Cardiac fibroblast (primary cell): ENCODE data around the gene ZMIZ2.
"Not testable (repeated sequence)": the region's sequence is repeated elsewhere in the genome, so short reads cannot be mapped to it uniquely, and the experiment has no call there.

Source experiments
- DNase-seq, 2 donors: peaks; one replicate each; pipeline versions ENCODE4 v3.0.0 to v3.0.0-alpha.2; 2010; ENCODE audit warnings: low read depth in 2 of 2
- H3K4me3 ChIP-seq, 2 donors: replicated peaks in 1 of 2; 1 replicate in 1 of 2; 2 replicates in 1 of 2; pipeline ENCODE4 v1.5.1; 2011; ENCODE audit warnings: low read depth in 2 of 2, low read length in 2 of 2, mild to moderate bottlenecking in 2 of 2, moderate library complexity in 1 of 2
- TF ChIP-seq, protein P1 (sequence below): IDR thresholded peaks from one replicate; pipeline ENCODE4 v1.5.1; 2011; ENCODE audit warnings: low read depth, mild to moderate bottlenecking, low read length, inconsistent platforms

ZMIZ2 gene, protein sequence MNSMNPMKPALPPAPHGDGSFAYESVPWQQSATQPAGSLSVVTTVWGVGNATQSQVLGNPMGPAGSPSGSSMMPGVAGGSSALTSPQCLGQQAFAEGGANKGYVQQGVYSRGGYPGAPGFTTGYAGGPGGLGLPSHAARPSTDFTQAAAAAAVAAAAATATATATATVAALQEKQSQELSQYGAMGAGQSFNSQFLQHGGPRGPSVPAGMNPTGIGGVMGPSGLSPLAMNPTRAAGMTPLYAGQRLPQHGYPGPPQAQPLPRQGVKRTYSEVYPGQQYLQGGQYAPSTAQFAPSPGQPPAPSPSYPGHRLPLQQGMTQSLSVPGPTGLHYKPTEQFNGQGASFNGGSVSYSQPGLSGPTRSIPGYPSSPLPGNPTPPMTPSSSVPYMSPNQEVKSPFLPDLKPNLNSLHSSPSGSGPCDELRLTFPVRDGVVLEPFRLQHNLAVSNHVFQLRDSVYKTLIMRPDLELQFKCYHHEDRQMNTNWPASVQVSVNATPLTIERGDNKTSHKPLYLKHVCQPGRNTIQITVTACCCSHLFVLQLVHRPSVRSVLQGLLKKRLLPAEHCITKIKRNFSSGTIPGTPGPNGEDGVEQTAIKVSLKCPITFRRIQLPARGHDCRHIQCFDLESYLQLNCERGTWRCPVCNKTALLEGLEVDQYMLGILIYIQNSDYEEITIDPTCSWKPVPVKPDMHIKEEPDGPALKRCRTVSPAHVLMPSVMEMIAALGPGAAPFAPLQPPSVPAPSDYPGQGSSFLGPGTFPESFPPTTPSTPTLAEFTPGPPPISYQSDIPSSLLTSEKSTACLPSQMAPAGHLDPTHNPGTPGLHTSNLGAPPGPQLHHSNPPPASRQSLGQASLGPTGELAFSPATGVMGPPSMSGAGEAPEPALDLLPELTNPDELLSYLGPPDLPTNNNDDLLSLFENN

DNA sequence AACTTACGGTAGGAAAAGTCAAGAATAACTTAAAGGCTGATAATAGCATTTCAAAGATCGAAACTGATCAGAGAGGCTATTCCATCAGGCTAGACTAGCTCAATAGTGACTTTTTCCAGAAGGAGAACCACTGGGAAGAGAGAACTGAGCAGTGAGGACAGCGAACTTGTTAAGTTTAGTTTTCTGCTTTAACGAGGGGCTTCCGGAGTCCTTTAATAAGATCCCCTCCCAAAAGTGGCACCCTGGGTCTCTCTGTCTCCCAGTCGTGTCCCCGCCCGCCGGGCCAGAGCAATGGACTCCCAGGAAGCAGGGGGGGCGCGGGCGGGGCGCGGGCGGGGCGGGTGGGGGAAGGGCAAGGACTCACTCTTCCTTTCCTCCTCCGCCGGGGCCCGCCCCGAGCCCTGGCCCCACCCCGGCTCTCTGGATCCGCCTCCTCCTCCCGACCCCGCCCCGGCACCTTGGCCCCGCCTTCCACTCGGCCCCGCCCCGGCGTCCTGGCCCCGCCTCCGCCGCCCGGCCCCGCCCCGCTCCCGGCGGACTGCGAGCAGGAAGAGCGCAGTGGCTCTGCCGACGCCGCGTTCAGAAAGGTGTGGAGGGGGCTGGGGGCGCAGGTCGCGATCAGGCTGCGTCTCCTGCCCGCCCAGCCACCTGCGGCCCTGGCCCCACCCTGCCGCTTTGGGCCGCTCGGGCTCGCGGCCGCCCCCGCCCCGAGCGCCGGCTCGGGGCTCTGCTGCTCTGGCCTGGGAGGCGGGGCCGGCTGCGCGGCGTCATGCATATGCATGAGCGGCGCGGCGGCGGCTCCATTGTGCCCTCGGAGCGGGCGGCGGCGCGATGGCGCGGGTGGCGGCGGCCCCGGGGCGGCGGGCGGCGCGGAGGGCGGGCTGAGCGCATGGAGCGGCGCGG, at the start of gene ZMIZ2:
Gene ZMIZ2 (plus strand): TSS at position 803 of the 903 bp plus-strand sequence. CDS start 7,403 bp downstream, outside the sequence.
- TF ChIP-seq, protein P1, sequence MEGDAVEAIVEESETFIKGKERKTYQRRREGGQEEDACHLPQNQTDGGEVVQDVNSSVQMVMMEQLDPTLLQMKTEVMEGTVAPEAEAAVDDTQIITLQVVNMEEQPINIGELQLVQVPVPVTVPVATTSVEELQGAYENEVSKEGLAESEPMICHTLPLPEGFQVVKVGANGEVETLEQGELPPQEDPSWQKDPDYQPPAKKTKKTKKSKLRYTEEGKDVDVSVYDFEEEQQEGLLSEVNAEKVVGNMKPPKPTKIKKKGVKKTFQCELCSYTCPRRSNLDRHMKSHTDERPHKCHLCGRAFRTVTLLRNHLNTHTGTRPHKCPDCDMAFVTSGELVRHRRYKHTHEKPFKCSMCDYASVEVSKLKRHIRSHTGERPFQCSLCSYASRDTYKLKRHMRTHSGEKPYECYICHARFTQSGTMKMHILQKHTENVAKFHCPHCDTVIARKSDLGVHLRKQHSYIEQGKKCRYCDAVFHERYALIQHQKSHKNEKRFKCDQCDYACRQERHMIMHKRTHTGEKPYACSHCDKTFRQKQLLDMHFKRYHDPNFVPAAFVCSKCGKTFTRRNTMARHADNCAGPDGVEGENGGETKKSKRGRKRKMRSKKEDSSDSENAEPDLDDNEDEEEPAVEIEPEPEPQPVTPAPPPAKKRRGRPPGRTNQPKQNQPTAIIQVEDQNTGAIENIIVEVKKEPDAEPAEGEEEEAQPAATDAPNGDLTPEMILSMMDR: no peak
- DNase-seq: peak; percentile 89 to 93
- H3K4me3 ChIP-seq: peak within 1 kb of the TSS; percentile 86 to 89

GRCh38 chr7:44699598-44699997, 49.0 kb upstream of the ZMIZ2 start:
- H3K4me3 ChIP-seq, DNase-seq: not testable (repeated sequence)

DNA sequence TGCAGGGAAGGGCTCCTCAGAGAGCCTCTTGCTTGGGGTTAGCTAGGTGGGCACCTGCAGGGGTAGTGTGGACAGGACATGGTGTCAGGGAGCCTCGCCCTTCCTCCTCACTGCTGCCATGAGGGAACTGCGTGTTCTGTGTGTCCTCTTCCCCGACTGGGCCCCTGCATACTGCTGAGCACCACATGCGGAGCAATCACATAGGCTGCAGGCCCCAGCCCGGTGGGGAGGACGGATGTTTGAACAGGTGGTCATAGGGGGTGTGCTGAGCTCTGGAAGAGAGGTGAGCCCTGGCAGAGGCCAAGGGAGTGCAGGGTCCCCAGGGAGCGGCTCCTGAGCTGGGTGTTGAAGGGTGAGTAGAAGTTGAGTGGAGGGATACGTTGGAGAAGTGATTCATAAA, 48.3 kb upstream of the ZMIZ2 start:
- DNase-seq: no peak
- no peak overlapping the region for H3K4me3 ChIP-seq
- TF ChIP-seq, protein P1: no peak

- DNase-seq, H3K4me3 ChIP-seq: not testable (repeated sequence)
These were observed 45.3 kb upstream of the ZMIZ2 start for GRCh38 chr7:44703391-44703790.

- DNase-seq: no peak
- TF ChIP-seq, protein P1: no peak
- H3K4me3 ChIP-seq: no peak overlapping the region
These were observed 44.7 kb upstream of the ZMIZ2 start for GRCh38 chr7:44703921-44704320.

DNA sequence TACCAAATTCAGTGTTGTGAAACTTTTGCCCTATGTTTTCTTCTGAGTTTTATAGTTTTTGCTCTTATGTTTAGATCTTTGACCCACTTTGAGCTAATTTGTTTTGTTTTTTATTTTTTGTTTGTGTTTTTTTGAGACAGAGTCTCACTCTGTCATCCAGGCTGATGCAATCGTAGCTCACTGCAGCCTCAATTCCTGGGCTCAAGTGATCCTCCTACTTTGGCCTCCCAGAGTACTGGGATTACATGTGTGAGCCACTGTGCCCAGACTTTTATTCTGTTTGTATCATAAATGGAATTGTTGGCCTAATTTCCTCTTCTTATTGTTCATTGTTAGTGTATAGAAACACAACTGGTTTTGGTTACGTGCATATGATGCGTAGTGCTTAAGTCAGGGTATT, 43.2 kb upstream of the ZMIZ2 start:
- DNase-seq: no peak
- TF ChIP-seq, protein P1: no peak
- no peak overlapping the region for H3K4me3 ChIP-seq

DNA sequence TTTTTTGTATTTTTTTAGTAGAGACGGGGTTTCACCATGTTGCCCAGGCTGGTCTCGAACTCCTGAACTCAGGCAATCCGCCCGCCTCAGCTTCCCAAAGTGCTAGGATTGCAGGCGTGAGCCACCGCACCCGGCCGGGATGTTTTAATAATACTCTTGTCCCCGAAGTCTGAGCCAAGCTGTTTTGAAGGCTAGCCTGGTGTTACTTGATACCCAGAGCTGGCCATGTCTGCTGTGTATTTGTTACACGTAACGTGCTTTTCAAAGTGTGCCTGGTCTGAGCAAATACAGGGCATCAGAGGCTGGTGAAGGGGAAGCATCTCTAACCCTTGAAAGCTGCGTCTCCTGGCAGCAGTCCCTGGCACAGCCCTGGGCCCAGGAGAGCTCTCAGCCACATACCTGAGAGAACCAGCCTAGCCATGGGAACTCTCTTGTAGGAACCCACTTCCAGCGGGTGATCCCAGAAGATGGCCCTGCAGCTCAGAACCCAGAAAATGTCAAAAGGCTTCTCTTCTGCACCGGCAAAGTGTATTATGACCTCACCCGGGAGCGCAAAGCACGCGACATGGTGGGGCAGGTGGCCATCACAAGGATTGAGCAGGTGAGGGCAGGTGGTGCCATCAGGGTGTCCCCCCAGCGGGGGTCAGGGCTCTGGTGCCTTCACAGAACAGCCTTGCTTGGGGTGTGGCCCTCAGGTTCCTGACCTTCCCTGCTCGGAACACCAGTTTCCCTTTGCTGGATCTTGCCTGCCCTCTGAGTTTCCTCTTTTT, 41.7 kb upstream of the ZMIZ2 start:
- no peak overlapping the region for H3K4me3 ChIP-seq
- DNase-seq: no peak
- TF ChIP-seq, protein P1: no peak
